Caki2 (cell line): Measurements from ENCODE around the gene PCBD1. TPM values are rescaled to one million over a fixed set of nuclear protein-coding genes. Genes with fewer than 3 reads are reported as not detected.
"Not testable (repeated sequence)": the region's sequence is repeated elsewhere in the genome, so short reads cannot be mapped to it uniquely, and the experiment has no call there.

Source experiments
- DNase-seq: peaks from one replicate; pipeline ENCODE4 v3.0.0-alpha.2; 2015; ENCODE audit warnings: low read depth
- in situ Hi-C: cut with HindIII; loops from 2 replicates; pipeline ENCODE4 v1.10.0; 2016; ENCODE audit warnings: low sequenced_read_pairs, low pct_unique_long_range_greater_than_20kb, mixed read lengths
- total RNA-seq: library from RNA; depleted of rRNA; stranded (reverse); fragments of >200 nt; shearing (Covaris generic); gene quantifications from 2 replicates; pipeline ENCODE4 v1.2.3, GENCODE V29; 2014; ENCODE audit warnings: low replicate concordance

Gene PCBD1
- total RNA-seq, 1 experiment from 2014 or later: 219 TPM

GRCh38 chr10:70920519-70920918 is 32.2 kb upstream of the PCBD1 start:
- no peak for DNase-seq
- in situ Hi-C loops: no loop called here

- DNase-seq, in situ Hi-C loops: not testable (repeated sequence)
These were observed 31.5 kb upstream of the PCBD1 start for GRCh38 chr10:70919906-70920305.

GRCh38 chr10:70918851-70919530 is 30.6 kb upstream of the PCBD1 start:
- in situ Hi-C loops: no loop called here
- no peak for DNase-seq

GRCh38 chr10:70917635-70918034 is 29.3 kb upstream of the PCBD1 start:
- in situ Hi-C loops: no loop called here
- no peak for DNase-seq

GRCh38 chr10:70917226-70917625 is 28.9 kb upstream of the PCBD1 start:
- in situ Hi-C loops: no loop called here
- no peak for DNase-seq

- in situ Hi-C loops: no loop called here
- no peak for DNase-seq
These were observed 27.9 kb upstream of the PCBD1 start for GRCh38 chr10:70916241-70916640.

- in situ Hi-C loops: no loop called here
These were observed 27.4 kb upstream of the PCBD1 start for GRCh38 chr10:70915806-70916205.

GRCh38 chr10:70915206-70915605 is 26.8 kb upstream of the PCBD1 start:
- in situ Hi-C loops: no loop called here
- DNase-seq: no peak

More at GRCh38 chr10:70915806-70916205, 27.4 kb upstream of the PCBD1 start:
- no peak for DNase-seq

GRCh38 chr10:70914316-70914864 is 26.0 kb upstream of the PCBD1 start:
- no peak for DNase-seq
- in situ Hi-C loops: no loop called here

- in situ Hi-C loops: no loop called here
These were observed 25.5 kb upstream of the PCBD1 start for GRCh38 chr10:70913893-70914240.

GRCh38 chr10:70913191-70913892 is 25.0 kb upstream of the PCBD1 start:
- no peak for DNase-seq
- in situ Hi-C loops: no loop called here

More at GRCh38 chr10:70913893-70914240, 25.5 kb upstream of the PCBD1 start:
- DNase-seq: no peak

GRCh38 chr10:70912556-70912955 is 24.2 kb upstream of the PCBD1 start:
- no peak for DNase-seq
- in situ Hi-C loops: no loop called here

GRCh38 chr10:70911386-70911785 is 23.0 kb upstream of the PCBD1 start:
- DNase-seq: no peak
- in situ Hi-C loops: no loop called here

- in situ Hi-C loops: no loop called here
- DNase-seq: no peak
These were observed 22.3 kb upstream of the PCBD1 start for GRCh38 chr10:70910486-70911341.

- in situ Hi-C loops: no loop called here
These were observed 21.1 kb upstream of the PCBD1 start for GRCh38 chr10:70909326-70909935.

GRCh38 chr10:70908406-70909296 is 20.3 kb upstream of the PCBD1 start:
- no peak for DNase-seq
- in situ Hi-C loops: no loop called here

More at GRCh38 chr10:70909326-70909935, 21.1 kb upstream of the PCBD1 start:
- DNase-seq: no peak

GRCh38 chr10:70907637-70908405 is 19.5 kb upstream of the PCBD1 start:
- DNase-seq: no peak
- in situ Hi-C loops: no loop called here
